Stimulated activated naive CD8-positive, alpha-beta T cell treated with anti-CD3 and anti-CD28 coated beads, Interleukin-15, Interleukin-2, amounts not matched to agents 100 ng/mL and 50 ng/mL, for 24 hours (primary cell): ENCODE data around the gene OCSTAMP.

Experiments
- H3K27ac Mint-ChIP-seq: one replicate; pipeline ENCODE4 v1.8.0; 2021; ENCODE audit warnings: mild to moderate bottlenecking, mixed read lengths
- H3K27me3 Mint-ChIP-seq: one replicate; pipeline ENCODE4 v1.8.0; 2021; ENCODE audit warnings: mixed read lengths
- H3K36me3 Mint-ChIP-seq: one replicate; pipeline ENCODE4 v1.8.0; 2021; ENCODE audit warnings: low read depth, mixed read lengths
- H3K4me1 Mint-ChIP-seq: one replicate; pipeline ENCODE4 v1.8.0; 2021; ENCODE audit warnings: low read depth, mixed read lengths
- H3K4me3 Mint-ChIP-seq: one replicate; pipeline ENCODE4 v1.8.0; 2021; ENCODE audit warnings: mild to moderate bottlenecking, mixed read lengths
- H3K9me3 Mint-ChIP-seq: one replicate; pipeline ENCODE4 v1.8.0; 2021; ENCODE audit warnings: mixed read lengths

The OCSTAMP gene

GRCh38 chr20:46563170-46563859 lies 12.9 kb upstream of the OCSTAMP start:
- Mint-ChIP-seq H3K9me3 (no peaks in the 10 kb centered on the region), H3K4me1 (peaks cover 28% of the 10 kb centered on the region), H3K4me3 (no peak overlapping the region), H3K36me3 (no peaks in the 10 kb centered on the region), H3K27me3 (peaks cover 10% of the 10 kb centered on the region), H3K27ac (no peak overlapping the region)

GRCh38 chr20:46562373-46563169 lies 12.1 kb upstream of the OCSTAMP start:
- Mint-ChIP-seq H3K4me1 (peaks cover 35% of the 10 kb centered on the region), H3K4me3 (no peak overlapping the region), H3K27ac (no peak overlapping the region)

GRCh38 chr20:46562009-46562372 lies 11.5 kb upstream of the OCSTAMP start:
- H3K36me3 Mint-ChIP-seq = no peaks in the 10 kb centered on the region
- H3K9me3 Mint-ChIP-seq = no peaks in the 10 kb centered on the region
- H3K4me1 Mint-ChIP-seq = peaks cover 41% of the 10 kb centered on the region
- H3K27ac Mint-ChIP-seq = no peak overlapping the region
- no peak overlapping the region for H3K4me3 Mint-ChIP-seq
- H3K27me3 Mint-ChIP-seq = peaks cover 5% of the 10 kb centered on the region

More at GRCh38 chr20:46562373-46563169, 12.1 kb upstream of the OCSTAMP start:
- peaks cover 7% of the 10 kb centered on the region for H3K27me3 Mint-ChIP-seq
- H3K9me3 Mint-ChIP-seq = no peaks in the 10 kb centered on the region
- H3K36me3 Mint-ChIP-seq = no peaks in the 10 kb centered on the region

GRCh38 chr20:46559685-46560440 lies 9.4 kb upstream of the OCSTAMP start:
- H3K4me3 Mint-ChIP-seq = no peak overlapping the region
- H3K36me3 Mint-ChIP-seq = no peaks in the 10 kb centered on the region
- H3K27me3 Mint-ChIP-seq = no peaks in the 10 kb centered on the region
- peaks cover 56% of the 10 kb centered on the region for H3K4me1 Mint-ChIP-seq
- no peaks in the 10 kb centered on the region for H3K9me3 Mint-ChIP-seq
- H3K27ac Mint-ChIP-seq = peak overlapping the region; percentile 47

GRCh38 chr20:46559001-46559400 lies 8.5 kb upstream of the OCSTAMP start:
- no peak overlapping the region for H3K4me3 Mint-ChIP-seq
- no peak overlapping the region for H3K27ac Mint-ChIP-seq
- H3K36me3 Mint-ChIP-seq = no peaks in the 10 kb centered on the region
- peaks cover 65% of the 10 kb centered on the region for H3K4me1 Mint-ChIP-seq
- H3K9me3 Mint-ChIP-seq = no peaks in the 10 kb centered on the region
- no peaks in the 10 kb centered on the region for H3K27me3 Mint-ChIP-seq

DNA sequence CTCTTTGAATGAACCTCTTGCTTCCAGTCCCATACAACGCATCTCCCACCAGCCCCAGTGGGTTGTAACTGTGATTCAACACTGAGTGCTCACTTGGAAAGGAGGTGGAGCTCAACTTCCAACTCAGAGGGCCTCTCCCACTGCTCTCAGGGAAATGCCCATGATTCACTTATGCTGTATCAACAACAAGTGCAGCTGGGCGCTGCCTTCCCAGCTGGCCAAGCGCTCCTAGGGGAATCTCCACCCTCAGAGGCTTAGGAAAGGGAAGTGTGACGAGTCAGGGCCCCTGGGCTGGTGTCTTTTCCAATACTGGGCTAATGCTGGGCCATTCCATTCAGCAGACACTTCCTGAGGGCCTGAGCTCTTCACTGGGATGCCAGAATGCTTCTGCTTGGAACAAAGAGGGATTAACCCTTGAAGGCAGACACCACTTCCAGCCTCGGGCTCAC lies 8.1 kb upstream of the OCSTAMP start:
- Mint-ChIP-seq H3K27me3 (no peaks in the 10 kb centered on the region), H3K27ac (peak overlapping the region; percentile 53), H3K4me3 (no peak overlapping the region), H3K9me3 (no peaks in the 10 kb centered on the region), H3K36me3 (no peaks in the 10 kb centered on the region), H3K4me1 (peaks cover 67% of the 10 kb centered on the region)

DNA sequence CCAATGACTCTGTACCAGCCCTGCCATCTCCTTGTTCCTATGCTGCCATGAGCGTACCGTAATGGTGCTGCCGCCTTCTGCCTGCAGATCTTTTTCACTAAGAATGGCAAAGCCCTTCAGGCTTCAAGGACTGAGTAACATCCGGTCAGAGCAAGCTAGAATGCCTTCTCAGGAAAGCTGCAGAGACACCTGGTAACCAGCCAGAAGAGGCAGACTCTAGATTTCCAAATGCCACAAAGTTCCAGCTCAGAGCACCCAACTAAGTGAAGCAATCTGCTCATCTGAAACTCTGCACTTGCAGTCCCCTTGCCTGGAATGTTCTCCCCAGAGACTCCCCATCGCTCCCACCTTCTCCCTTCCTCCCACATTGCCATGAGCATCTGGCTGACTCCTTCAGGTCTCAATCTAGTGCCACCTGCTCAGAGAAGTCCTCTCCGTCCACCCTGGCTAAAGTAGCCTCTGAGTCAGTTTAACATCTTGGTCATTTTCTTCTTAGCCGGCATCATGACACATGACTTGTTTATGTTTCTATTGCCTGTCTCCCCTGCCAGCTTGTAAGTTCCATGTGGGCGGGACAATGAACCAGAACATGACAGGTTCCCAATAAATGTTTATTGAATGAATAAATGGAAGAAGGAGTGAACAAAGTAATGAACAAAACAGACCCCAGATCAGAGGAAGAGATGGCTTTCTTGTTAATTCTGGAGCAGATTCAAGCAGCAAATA lies 6.9 kb upstream of the OCSTAMP start:
- H3K4me1 Mint-ChIP-seq = peaks cover 67% of the 10 kb centered on the region
- no peak overlapping the region for H3K4me3 Mint-ChIP-seq
- no peak overlapping the region for H3K27ac Mint-ChIP-seq

GRCh38 chr20:46555370-46555956 lies 5.0 kb upstream of the OCSTAMP start:
- Mint-ChIP-seq H3K4me3 (no peak overlapping the region), H3K4me1 (peaks cover 59% of the 10 kb centered on the region), H3K27ac (no peak overlapping the region), H3K36me3 (no peaks in the 10 kb centered on the region), H3K9me3 (no peaks in the 10 kb centered on the region), H3K27me3 (no peaks in the 10 kb centered on the region)

More for the DNA sequence above, 6.9 kb upstream of the OCSTAMP start:
- H3K9me3 Mint-ChIP-seq = no peaks in the 10 kb centered on the region
- H3K27me3 Mint-ChIP-seq = no peaks in the 10 kb centered on the region
- no peaks in the 10 kb centered on the region for H3K36me3 Mint-ChIP-seq

GRCh38 chr20:46554828-46555227 lies 4.4 kb upstream of the OCSTAMP start:
- H3K36me3 Mint-ChIP-seq = no peaks in the 10 kb centered on the region
- H3K27ac Mint-ChIP-seq = no peak overlapping the region
- no peak overlapping the region for H3K4me3 Mint-ChIP-seq
- no peaks in the 10 kb centered on the region for H3K9me3 Mint-ChIP-seq
- no peaks in the 10 kb centered on the region for H3K27me3 Mint-ChIP-seq
- peaks cover 53% of the 10 kb centered on the region for H3K4me1 Mint-ChIP-seq

DNA sequence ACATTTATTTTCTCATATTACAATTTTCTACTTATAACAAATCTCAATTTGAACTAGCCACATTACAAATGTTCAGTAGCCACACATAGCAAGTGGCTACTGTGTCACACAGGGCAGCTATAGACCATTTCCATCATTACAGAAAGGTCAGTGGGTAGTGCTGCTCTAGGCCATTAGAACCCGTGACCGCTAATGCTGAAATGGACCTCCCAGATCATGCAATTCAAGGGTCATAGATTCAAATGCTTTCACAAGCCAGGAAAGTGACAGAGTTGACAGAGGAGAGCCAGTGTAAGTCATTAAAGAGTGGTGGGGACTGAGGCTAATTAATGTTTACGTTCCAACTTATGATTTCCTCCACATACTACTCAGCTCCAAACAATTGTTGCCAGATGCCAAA lies 3.5 kb upstream of the OCSTAMP start:
- Mint-ChIP-seq H3K27me3 (no peaks in the 10 kb centered on the region), H3K9me3 (no peaks in the 10 kb centered on the region)

GRCh38 chr20:46552460-46553420 lies 2.3 kb upstream of the OCSTAMP start:
- Mint-ChIP-seq H3K27me3 (no peaks in the 10 kb centered on the region), H3K4me3 (peak overlapping the region; percentile 72), H3K36me3 (no peaks in the 10 kb centered on the region), H3K27ac (peak overlapping the region; percentile 85), H3K9me3 (no peaks in the 10 kb centered on the region), H3K4me1 (peaks cover 34% of the 10 kb centered on the region)

More for the DNA sequence above, 3.5 kb upstream of the OCSTAMP start:
- Mint-ChIP-seq H3K36me3 (no peaks in the 10 kb centered on the region), H3K4me1 (peaks cover 46% of the 10 kb centered on the region), H3K4me3 (no peak overlapping the region), H3K27ac (peak overlapping the region; percentile 36)

DNA sequence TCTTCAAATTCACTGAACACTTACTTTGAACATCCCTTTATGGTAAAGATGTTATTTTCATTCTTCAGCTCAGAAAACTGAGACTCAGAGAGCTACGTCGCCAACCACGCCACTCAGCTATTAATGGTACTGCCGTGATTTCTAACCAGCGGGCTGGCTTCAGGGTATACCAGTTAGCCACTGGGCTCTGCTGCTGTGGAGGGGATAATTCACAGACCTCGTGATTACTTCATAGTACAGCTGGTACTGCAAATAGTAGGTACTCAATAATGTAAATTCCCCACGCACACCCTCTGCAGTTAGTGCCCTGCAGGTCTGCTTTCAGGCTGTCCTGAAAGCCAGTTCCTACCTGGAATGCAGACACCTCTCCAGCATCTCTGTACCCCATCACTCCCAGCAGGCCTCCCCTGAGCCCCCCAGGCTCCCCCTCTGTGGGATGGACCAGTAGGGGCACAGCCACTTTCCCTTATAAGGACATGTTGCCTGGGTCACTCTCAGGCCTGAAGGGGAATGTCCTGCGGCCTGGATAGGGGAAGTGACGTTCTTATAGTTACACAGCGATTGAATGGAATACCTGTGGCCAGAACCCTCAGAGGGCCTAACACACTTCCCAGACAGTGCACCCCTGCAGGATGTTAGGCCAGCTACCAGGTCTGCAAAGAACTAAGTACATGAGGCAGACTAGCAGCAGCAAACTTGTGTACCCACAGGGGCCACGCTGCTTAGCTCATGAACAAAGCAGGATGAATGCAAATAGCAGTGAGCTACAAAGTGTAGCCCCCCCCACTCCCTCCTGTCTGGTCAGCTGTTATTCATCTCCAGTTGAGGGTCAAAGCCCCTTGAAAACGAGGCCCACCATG lies 1.3 kb upstream of the OCSTAMP start:
- no peaks in the 10 kb centered on the region for H3K9me3 Mint-ChIP-seq
- H3K36me3 Mint-ChIP-seq = no peaks in the 10 kb centered on the region
- peaks cover 25% of the 10 kb centered on the region for H3K4me1 Mint-ChIP-seq
- H3K27me3 Mint-ChIP-seq = no peaks in the 10 kb centered on the region
- no peak overlapping the region for H3K27ac Mint-ChIP-seq
- H3K4me3 Mint-ChIP-seq = no peak overlapping the region
